ENCODE results near the gene EML6. TPM values are rescaled to one million over a fixed set of nuclear protein-coding genes. Genes with fewer than 3 reads are reported as not detected.

EML6 gene
- polyA plus RNA-seq, 2 of the 4 experiments (the other 2 are of a cell fraction) = 1.4 to 1.5 TPM

GRCh38 chr2:54957321-54957999 lies 234.0 kb downstream of the EML6 start:
- no peak for DNase-seq (ENCODE audit: low read depth in 1 of 2, low spot score in 1 of 2)
- TF ChIP-seq FOSB (CRISPR knock-in tag; IDR thresholded peaks at IDR 0.05) (no peak), RFX5 (IDR thresholded peaks at IDR 0.05) (no peak), FOXS1 (CRISPR knock-in tag; IDR thresholded peaks at IDR 0.05) (no peak), HES2 (IDR thresholded peaks at IDR 0.05) (no peak), RNF2 (IDR thresholded peaks at IDR 0.05; ENCODE audit: borderline replicate concordance, low read depth) (no peak), MAFK (IDR thresholded peaks at IDR 0.05; ENCODE audit: partially characterized antibody) (no peak), KDM1A (IDR thresholded peaks at IDR 0.05; ENCODE audit: low read depth) (no peak), ZC3H11A (IDR thresholded peaks at IDR 0.05) (no peak)
- Histone ChIP-seq H3K9me3 (no peaks in the 10 kb centered on the region), H3K4me3 (no peak overlapping the region), H3K27ac (no peak overlapping the region), H3K4me1 (peaks cover 17% of the 10 kb centered on the region), H3K4me2 (no peak overlapping the region)
- ATAC-seq = no peak
- ChIA-PET POLR2A (no interaction called here), CTCF (interaction anchor here (1.1 to 1.9 kb wide), 7 partner anchors 8 to 58 kb away, joined by 3 to 7 read pairs (median 5); no protein-coding TSS in a partner anchor)
- FAIRE-seq = no peak
- WGBS (ENCODE audit: missing lambda C conversion rate) = 90% methylated on average over 18 of the region's 18 CpGs

GRCh38 chr2:54958717-54959371 lies 235.4 kb downstream of the EML6 start:
- no peak overlapping the region for H3K27ac ChIP-seq
- 87% methylated on average over 14 of the region's 14 CpGs for WGBS (ENCODE audit: missing lambda C conversion rate)
- ChIA-PET POLR2A (no interaction called here), CTCF (interaction anchor here (0.7 to 1.3 kb wide), 4 partner anchors 11 to 59 kb away, joined by 3 to 5 read pairs (median 4); no protein-coding TSS in a partner anchor)
- H3K4me1 ChIP-seq = 0 out of 3 replicates have a peak, but pooled peaks cover 6% of the 10 kb centered on the region
- H3K9me3 ChIP-seq = no peaks in the 10 kb centered on the region
- H3K4me2 ChIP-seq = no peak overlapping the region
- TF ChIP-seq RAD21 (conservative IDR thresholded peaks at IDR 0.05 in 1 of 2, IDR thresholded peaks at IDR 0.05 in 1 of 2) (no peak), HMGXB4 (CRISPR knock-in tag; IDR thresholded peaks at IDR 0.05; ENCODE audit: borderline replicate concordance) (no peak), ZFP36 (IDR thresholded peaks at IDR 0.05; ENCODE audit: borderline replicate concordance, partially characterized antibody) (no peak), POLR2A (IDR thresholded peaks at IDR 0.05; ENCODE audit: low read length) (no peak), BHLHE40 (IDR thresholded peaks at IDR 0.05; ENCODE audit: low read depth, low read length) (no peak), HEYL (CRISPR knock-in tag; IDR thresholded peaks at IDR 0.05) (no peak), CBX2 (IDR thresholded peaks at IDR 0.05; ENCODE audit: borderline replicate concordance, low read depth) (no peak), HES2 (IDR thresholded peaks at IDR 0.05) (no peak), RFX5 (IDR thresholded peaks at IDR 0.05) (no peak), FOXS1 (CRISPR knock-in tag; IDR thresholded peaks at IDR 0.05) (no peak), HOXB5 (CRISPR knock-in tag; IDR thresholded peaks at IDR 0.05) (no peak), NR3C1 (IDR thresholded peaks at IDR 0.05) (no peak)
- DNase-seq (ENCODE audit: low read depth in 1 of 2, low spot score in 1 of 2) (no peak), FAIRE-seq (no peak), ATAC-seq (no peak)
- no peak overlapping the region for H3K4me3 ChIP-seq

- Histone ChIP-seq H3K4me2 (no peak overlapping the region), H3K4me3 (no peak overlapping the region), H3K27ac (no peak overlapping the region), H3K4me1 (0 out of 3 replicates have a peak, but pooled peaks cover 6% of the 10 kb centered on the region), H3K9me3 (no peaks in the 10 kb centered on the region)
- no peak for TF ChIP-seq ZNF302 (CRISPR knock-in tag; IDR thresholded peaks at IDR 0.05)
- TF ChIP-seq JUNB (IDR thresholded peaks at IDR 0.05) = no peak
- no peak for TF ChIP-seq PHF8 (IDR thresholded peaks at IDR 0.05; ENCODE audit: borderline replicate concordance, low read depth)
- TF ChIP-seq HEYL (CRISPR knock-in tag; IDR thresholded peaks at IDR 0.05) = no peak
- no peak for TF ChIP-seq FOXS1 (CRISPR knock-in tag; IDR thresholded peaks at IDR 0.05)
- TF ChIP-seq ELK1 (IDR thresholded peaks at IDR 0.05; ENCODE audit: low read depth, low read length) = no peak
- no peak for TF ChIP-seq MAX (IDR thresholded peaks at IDR 0.05)
- no peak for TF ChIP-seq FOSL2 (IDR thresholded peaks at IDR 0.05)
- TF ChIP-seq FOSL2 (CRISPR knock-in tag; IDR thresholded peaks at IDR 0.05) = no peak
- ChIA-PET POLR2A (no interaction called here), CTCF (interaction anchor here (0.7 to 1.5 kb wide), 8 partner anchors 9 to 215 kb away, joined by 3 to 5 read pairs (median 3); no protein-coding TSS in a partner anchor)
- 93% methylated on average over 7 of the region's 7 CpGs for WGBS (ENCODE audit: missing lambda C conversion rate)
- DNase-seq (ENCODE audit: low read depth in 1 of 2, low spot score in 1 of 2) (no peak), FAIRE-seq (no peak), ATAC-seq (0 out of 6 replicates have a peak, but pooled peaks of 1 of the 2 experiments have one; percentile 4)
These were observed 236.7 kb downstream of the EML6 start for GRCh38 chr2:54960164-54960563.

All from A549 (cell line).